Activated CD8-positive, alpha-beta memory T cell treated with anti-CD3 and anti-CD28 coated beads, Interleukin-2, amount 50 U/mL, for 1 hour (primary cell): ENCODE measurements around the gene IER5.
"Not testable (repeated sequence)": the region's sequence is repeated elsewhere in the genome, so short reads cannot be mapped to it uniquely, and the experiment has no call there.

Experiments used
- DNase-seq: peaks from one replicate; pipeline ENCODE4 v3.0.0-alpha.2; 2020; ENCODE audit errors: extremely low read depth

The IER5 gene

GRCh38 chr1:181088079-181089016 is at the start of gene IER5:
Gene IER5, plus strand, starts transcription at chr1:181088700. Its CDS starts 203 bp downstream, at chr1:181088903.
- peak; percentile 94 for DNase-seq

GRCh38 chr1:181040284-181040865 is 48.1 kb upstream of the IER5 start:
- DNase-seq, result no peak

GRCh38 chr1:181043025-181043888 is 45.2 kb upstream of the IER5 start:
- no peak for DNase-seq

- no peak for DNase-seq
Measured at GRCh38 chr1:181044449-181044966, 44.0 kb upstream of the IER5 start.

- DNase-seq, result not testable (repeated sequence)
Measured at GRCh38 chr1:181045946-181046345, 42.6 kb upstream of the IER5 start.

- DNase-seq, result no peak
Measured at GRCh38 chr1:181049378-181049777, 39.1 kb upstream of the IER5 start.

GRCh38 chr1:181050922-181051321 is 37.6 kb upstream of the IER5 start:
- DNase-seq, result no peak

- no peak for DNase-seq
Measured at GRCh38 chr1:181056560-181056959, 31.9 kb upstream of the IER5 start.

GRCh38 chr1:181057079-181057478 is 31.4 kb upstream of the IER5 start:
- DNase-seq, result no peak

- no peak for DNase-seq
Measured at GRCh38 chr1:181059435-181059834, 29.1 kb upstream of the IER5 start.

GRCh38 chr1:181060066-181060465 is 28.4 kb upstream of the IER5 start:
- no peak for DNase-seq

GRCh38 chr1:181060947-181061346 is 27.6 kb upstream of the IER5 start:
- not testable (repeated sequence) for DNase-seq

GRCh38 chr1:181061487-181061886 is 27.0 kb upstream of the IER5 start:
- no peak for DNase-seq

- no peak for DNase-seq
Measured at GRCh38 chr1:181061891-181062835, 26.3 kb upstream of the IER5 start.

GRCh38 chr1:181062836-181063428 is 25.6 kb upstream of the IER5 start:
- DNase-seq, result no peak

GRCh38 chr1:181064011-181064623 is 24.4 kb upstream of the IER5 start:
- DNase-seq, result no peak

GRCh38 chr1:181064702-181065101 is 23.8 kb upstream of the IER5 start:
- no peak for DNase-seq

- DNase-seq, result no peak
Measured at GRCh38 chr1:181073638-181074037, 14.9 kb upstream of the IER5 start.

- DNase-seq, result no peak
Measured at GRCh38 chr1:181075766-181076350, 12.6 kb upstream of the IER5 start.

GRCh38 chr1:181076852-181077251 is 11.6 kb upstream of the IER5 start:
- DNase-seq, result no peak
